K562 (cell line): ENCODE measurements around the gene TIMM50. TPM values are rescaled to one million over a fixed set of nuclear protein-coding genes. Genes with fewer than 3 reads are reported as not detected.

Experiments
- CBX8 ChIP-seq: fragments of 200-600 bp; sonication (generic); IDR thresholded peaks from 2 replicates; pipeline ENCODE4 v1.6.1; 2012; ENCODE audit warnings: borderline replicate concordance, mixed run types, low read depth, mild to moderate bottlenecking, moderate library complexity, mixed read lengths, low read length, control low read depth, inconsistent platforms; ENCODE audit not compliant: poor library complexity, severe bottlenecking; ENCODE audit errors: extremely low read depth
- DPF2 ChIP-seq: fragments of 450-650 bp; IDR thresholded peaks from 2 replicates; pipeline ENCODE4 v1.6.1; 2016
- HDGF ChIP-seq: fragments of 450-650 bp; IDR thresholded peaks from 2 replicates; pipeline ENCODE4 v1.6.1; 2016
- MAZ ChIP-seq, 2 experiments: fragments of 450-650 bp in 1 of 2; sonication (generic) in 1 of 2; formaldehyde crosslinking; IDR thresholded peaks in 1 of 2; conservative IDR thresholded peaks in 1 of 2; 2 replicates each; pipeline versions ENCODE4 v1.4.0 to v1.5.0; 2020; ENCODE audit warnings: mild to moderate bottlenecking in 1 of 2, missing genetic modification reagents in 1 of 2
- MCM7 ChIP-seq, 2 experiments: fragments of 450-650 bp; IDR thresholded peaks; 2 replicates each; pipeline ENCODE4 v1.6.1; 2016 to 2018
- MTF1 ChIP-seq: fragments of 250-450 bp; sonication (Bioruptor Pico); IDR thresholded peaks from 2 replicates; pipeline ENCODE4 v1.9.0; 2021; ENCODE audit warnings: moderate library complexity, mild to moderate bottlenecking, inconsistent platforms, borderline replicate concordance
- RAD21 ChIP-seq, 2 experiments: fragments of 250-450 bp in 1 of 2; fragments of 450-650 bp in 1 of 2; sonication (Bioruptor Pico) in 1 of 2; formaldehyde crosslinking in 1 of 2; IDR thresholded peaks in 1 of 2; conservative IDR thresholded peaks in 1 of 2; 2 replicates each; pipeline versions ENCODE4 v1.4.0 to v1.8.0; 2020 to 2022; ENCODE audit warnings: mild to moderate bottlenecking in 2 of 2, moderate library complexity in 1 of 2
- RBM22 ChIP-seq: fragments of 200-400 bp; formaldehyde crosslinking; IDR thresholded peaks from 2 replicates; pipeline ENCODE4 v1.6.1; 2018; ENCODE audit warnings: low read length, low read depth; ENCODE audit not compliant: poor library complexity, severe bottlenecking
- SMAD2 ChIP-seq: fragments of 150-350 bp; IDR thresholded peaks from 2 replicates; pipeline ENCODE4 v1.6.1; 2014; ENCODE audit warnings: low read depth, mild to moderate bottlenecking, low read length
- SRSF9 ChIP-seq: fragments of 200-400 bp; formaldehyde crosslinking; IDR thresholded peaks from 2 replicates; pipeline ENCODE4 v1.6.1; 2017; ENCODE audit warnings: low read depth, low read length, borderline replicate concordance
- U2AF2 ChIP-seq: fragments of 200-400 bp; formaldehyde crosslinking; optimal IDR thresholded peaks from 2 replicates; pipeline ENCODE3; 2017; ENCODE audit warnings: low read depth, mild to moderate bottlenecking, low read length
- ZEB2 ChIP-seq: fragments of 450-650 bp; IDR thresholded peaks from 2 replicates; pipeline ENCODE4 v1.6.1; 2016
- ZNF239 ChIP-seq: fragments of 250-450 bp; sonication (Bioruptor Pico); IDR thresholded peaks from 2 replicates; pipeline ENCODE4 v1.4.0; 2020; ENCODE audit warnings: mild to moderate bottlenecking
- ZNF507 ChIP-seq: conservative IDR thresholded peaks from 2 replicates; pipeline ENCODE4 v1.6.1; 2017; ENCODE audit warnings: missing genetic modification characterization, missing compliant biosample characterization
- ZSCAN32 ChIP-seq: fragments of 450-650 bp; formaldehyde crosslinking; IDR thresholded peaks from 2 replicates; pipeline ENCODE4 v1.4.0; 2020; ENCODE audit warnings: mild to moderate bottlenecking, moderate library complexity
- polyA plus RNA-seq, 8 experiments: library from polyadenylated mRNA; depleted of rRNA in 4 of 8; stranded (reverse) in 5 of 8; unstranded in 3 of 8; fragments of >200 nt; fragmentation: Nextera tagmentation in 2 of 8; fragmentation: Illumina TruSeq in 1 of 8; extraction: Ambion mirVana in 2 of 8; extraction: Trizol in 1 of 8; gene quantifications; 2 replicates each; pipeline versions ENCODE4 v1.2.1 to v1.2.3, GENCODE V29; 2011 to 2014; ENCODE audit warnings: inconsistent platforms in 1 of 8, missing spikeins in 1 of 8
- total RNA-seq, 7 experiments: library from RNA; depleted of rRNA in 6 of 7; stranded (reverse); fragments of >200 nt in 6 of 7; fragmentation: Illumina TruSeq in 2 of 7; extraction: Trizol in 2 of 7; gene quantifications; 2 replicates each; pipeline versions ENCODE4 v1.2.1 to v1.2.3, GENCODE V29; 2011 to 2021; ENCODE audit warnings: low replicate concordance in 1 of 7
- TF ChIP-seq, protein P1 (sequence below), 2 experiments: fragments of 200-800 bp in 1 of 2; sonication (Bioruptor generic) in 1 of 2; sonication (generic) in 1 of 2; formaldehyde crosslinking in 1 of 2; IDR thresholded peaks in 1 of 2; conservative IDR thresholded peaks in 1 of 2; 2 replicates each; pipeline versions ENCODE4 v1.5.0 to v1.6.1; 2016 to 2020; ENCODE audit warnings: missing compliant biosample characterization in 1 of 2, missing genetic modification characterization in 1 of 2, missing genetic modification reagents in 1 of 2
- TF ChIP-seq, protein P2 (sequence below), 2 experiments: fragments of 450-650 bp; IDR thresholded peaks; 2 replicates each; pipeline ENCODE4 v1.6.1; 2018; ENCODE audit warnings: mild to moderate bottlenecking in 2 of 2, low read depth in 1 of 2; ENCODE audit not compliant: partially characterized antibody in 2 of 2
- TF ChIP-seq, protein P3 (sequence below): fragments of 150-350 bp; IDR thresholded peaks from 2 replicates; pipeline ENCODE4 v1.6.1; 2014; ENCODE audit warnings: low read depth, mild to moderate bottlenecking, low read length, borderline replicate concordance

Gene TIMM50
- total and polyA plus RNA-seq, 9 of the 15 experiments (the other 6 are each of a cell fraction or from before 2014, with no cell fraction given), result 28.3 to 221 (median 170) TPM

GRCh38 chr19:39539518-39540332 is 59.1 kb downstream of the TIMM50 start, which contains the start of gene EID2 (continued):
- TF ChIP-seq ZSCAN32 (CRISPR knock-in tag) (no peak), ZEB2 (no peak), ZNF239 (CRISPR knock-in tag) (no peak), RBM22 (no peak), RAD21 (CRISPR knock-in tag; conservative IDR thresholded peaks at IDR 0.05 in 1 of 2, IDR thresholded peaks at IDR 0.05 in 1 of 2) (peak; percentile 46 to 68), MCM7 (IDR thresholded peaks at IDR 0.05) (no peak), MAZ (CRISPR knock-in tag; conservative IDR thresholded peaks at IDR 0.05 in 1 of 2, IDR thresholded peaks at IDR 0.05 in 1 of 2) (peak; percentile 68 to 79), CBX8 (no peak), MTF1 (CRISPR knock-in tag) (no peak), U2AF2 (no peak), DPF2 (no peak), SMAD2 (no peak), ZNF507 (tag) (no peak), HDGF (no peak), SRSF9 (no peak)
- TF ChIP-seq, protein P1, sequence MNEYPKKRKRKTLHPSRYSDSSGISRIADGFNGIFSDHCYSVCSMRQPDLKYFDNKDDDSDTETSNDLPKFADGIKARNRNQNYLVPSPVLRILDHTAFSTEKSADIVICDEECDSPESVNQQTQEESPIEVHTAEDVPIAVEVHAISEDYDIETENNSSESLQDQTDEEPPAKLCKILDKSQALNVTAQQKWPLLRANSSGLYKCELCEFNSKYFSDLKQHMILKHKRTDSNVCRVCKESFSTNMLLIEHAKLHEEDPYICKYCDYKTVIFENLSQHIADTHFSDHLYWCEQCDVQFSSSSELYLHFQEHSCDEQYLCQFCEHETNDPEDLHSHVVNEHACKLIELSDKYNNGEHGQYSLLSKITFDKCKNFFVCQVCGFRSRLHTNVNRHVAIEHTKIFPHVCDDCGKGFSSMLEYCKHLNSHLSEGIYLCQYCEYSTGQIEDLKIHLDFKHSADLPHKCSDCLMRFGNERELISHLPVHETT (CRISPR knock-in tag; conservative IDR thresholded peaks at IDR 0.05 in 1 of 2, IDR thresholded peaks at IDR 0.05 in 1 of 2), result peak in 1 of 2 experiments; percentile 80; a peak in 2 of 4 replicates
- TF ChIP-seq, protein P2, sequence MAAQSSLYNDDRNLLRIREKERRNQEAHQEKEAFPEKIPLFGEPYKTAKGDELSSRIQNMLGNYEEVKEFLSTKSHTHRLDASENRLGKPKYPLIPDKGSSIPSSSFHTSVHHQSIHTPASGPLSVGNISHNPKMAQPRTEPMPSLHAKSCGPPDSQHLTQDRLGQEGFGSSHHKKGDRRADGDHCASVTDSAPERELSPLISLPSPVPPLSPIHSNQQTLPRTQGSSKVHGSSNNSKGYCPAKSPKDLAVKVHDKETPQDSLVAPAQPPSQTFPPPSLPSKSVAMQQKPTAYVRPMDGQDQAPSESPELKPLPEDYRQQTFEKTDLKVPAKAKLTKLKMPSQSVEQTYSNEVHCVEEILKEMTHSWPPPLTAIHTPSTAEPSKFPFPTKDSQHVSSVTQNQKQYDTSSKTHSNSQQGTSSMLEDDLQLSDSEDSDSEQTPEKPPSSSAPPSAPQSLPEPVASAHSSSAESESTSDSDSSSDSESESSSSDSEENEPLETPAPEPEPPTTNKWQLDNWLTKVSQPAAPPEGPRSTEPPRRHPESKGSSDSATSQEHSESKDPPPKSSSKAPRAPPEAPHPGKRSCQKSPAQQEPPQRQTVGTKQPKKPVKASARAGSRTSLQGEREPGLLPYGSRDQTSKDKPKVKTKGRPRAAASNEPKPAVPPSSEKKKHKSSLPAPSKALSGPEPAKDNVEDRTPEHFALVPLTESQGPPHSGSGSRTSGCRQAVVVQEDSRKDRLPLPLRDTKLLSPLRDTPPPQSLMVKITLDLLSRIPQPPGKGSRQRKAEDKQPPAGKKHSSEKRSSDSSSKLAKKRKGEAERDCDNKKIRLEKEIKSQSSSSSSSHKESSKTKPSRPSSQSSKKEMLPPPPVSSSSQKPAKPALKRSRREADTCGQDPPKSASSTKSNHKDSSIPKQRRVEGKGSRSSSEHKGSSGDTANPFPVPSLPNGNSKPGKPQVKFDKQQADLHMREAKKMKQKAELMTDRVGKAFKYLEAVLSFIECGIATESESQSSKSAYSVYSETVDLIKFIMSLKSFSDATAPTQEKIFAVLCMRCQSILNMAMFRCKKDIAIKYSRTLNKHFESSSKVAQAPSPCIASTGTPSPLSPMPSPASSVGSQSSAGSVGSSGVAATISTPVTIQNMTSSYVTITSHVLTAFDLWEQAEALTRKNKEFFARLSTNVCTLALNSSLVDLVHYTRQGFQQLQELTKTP (IDR thresholded peaks at IDR 0.05; ENCODE audit: low read depth in 1 of 2, partially characterized antibody in 2 of 2), result no peak
- TF ChIP-seq, protein P3, sequence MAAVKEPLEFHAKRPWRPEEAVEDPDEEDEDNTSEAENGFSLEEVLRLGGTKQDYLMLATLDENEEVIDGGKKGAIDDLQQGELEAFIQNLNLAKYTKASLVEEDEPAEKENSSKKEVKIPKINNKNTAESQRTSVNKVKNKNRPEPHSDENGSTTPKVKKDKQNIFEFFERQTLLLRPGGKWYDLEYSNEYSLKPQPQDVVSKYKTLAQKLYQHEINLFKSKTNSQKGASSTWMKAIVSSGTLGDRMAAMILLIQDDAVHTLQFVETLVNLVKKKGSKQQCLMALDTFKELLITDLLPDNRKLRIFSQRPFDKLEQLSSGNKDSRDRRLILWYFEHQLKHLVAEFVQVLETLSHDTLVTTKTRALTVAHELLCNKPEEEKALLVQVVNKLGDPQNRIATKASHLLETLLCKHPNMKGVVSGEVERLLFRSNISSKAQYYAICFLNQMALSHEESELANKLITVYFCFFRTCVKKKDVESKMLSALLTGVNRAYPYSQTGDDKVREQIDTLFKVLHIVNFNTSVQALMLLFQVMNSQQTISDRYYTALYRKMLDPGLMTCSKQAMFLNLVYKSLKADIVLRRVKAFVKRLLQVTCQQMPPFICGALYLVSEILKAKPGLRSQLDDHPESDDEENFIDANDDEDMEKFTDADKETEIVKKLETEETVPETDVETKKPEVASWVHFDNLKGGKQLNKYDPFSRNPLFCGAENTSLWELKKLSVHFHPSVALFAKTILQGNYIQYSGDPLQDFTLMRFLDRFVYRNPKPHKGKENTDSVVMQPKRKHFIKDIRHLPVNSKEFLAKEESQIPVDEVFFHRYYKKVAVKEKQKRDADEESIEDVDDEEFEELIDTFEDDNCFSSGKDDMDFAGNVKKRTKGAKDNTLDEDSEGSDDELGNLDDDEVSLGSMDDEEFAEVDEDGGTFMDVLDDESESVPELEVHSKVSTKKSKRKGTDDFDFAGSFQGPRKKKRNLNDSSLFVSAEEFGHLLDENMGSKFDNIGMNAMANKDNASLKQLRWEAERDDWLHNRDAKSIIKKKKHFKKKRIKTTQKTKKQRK, result no peak
